Mesendoderm (in vitro differentiated cells): ENCODE data around the gene MAT2A.

Source experiments
- DNase-seq: peaks from one replicate; pipeline ENCODE4 v3.0.0; 2013
- H2AK5ac ChIP-seq: 2 replicates; pipeline ENCODE4 v1.6.1; 2013; ENCODE audit warnings: low read length, inconsistent platforms
- H2BK120ac ChIP-seq: 2 replicates; pipeline ENCODE4 v1.6.1; 2013; ENCODE audit warnings: low read depth, mild to moderate bottlenecking, low read length, moderate library complexity, mixed read lengths
- H2BK15ac ChIP-seq: replicated peaks from 2 replicates; pipeline ENCODE4 v1.6.1; 2013; ENCODE audit warnings: low read depth, mild to moderate bottlenecking, moderate library complexity
- H2BK5ac ChIP-seq: 2 replicates; pipeline ENCODE4 v1.6.1; 2013; ENCODE audit warnings: low read length, inconsistent platforms
- H3K18ac ChIP-seq: 2 replicates; pipeline ENCODE4 v1.6.1; 2013; ENCODE audit warnings: mild to moderate bottlenecking, low read length, mixed read lengths
- H3K23ac ChIP-seq: one replicate; pipeline ENCODE4 v1.6.1; 2013; ENCODE audit warnings: low read length
- H3K27ac ChIP-seq: 2 replicates; pipeline ENCODE4 v1.5.1; 2013; ENCODE audit warnings: low read depth, mild to moderate bottlenecking, inconsistent platforms, low read length, moderate library complexity
- H3K27me3 ChIP-seq: 2 replicates; pipeline ENCODE4 v1.6.1; 2013; ENCODE audit warnings: low read length, control low read depth, mild to moderate bottlenecking, inconsistent platforms; ENCODE audit not compliant: insufficient read depth, poor library complexity
- H3K36me3 ChIP-seq: 2 replicates; pipeline ENCODE4 v1.6.1; 2013; ENCODE audit warnings: low read length, inconsistent platforms; ENCODE audit not compliant: control insufficient read depth, insufficient read depth
- H3K4ac ChIP-seq: one replicate; pipeline ENCODE4 v1.6.1; 2013; ENCODE audit warnings: low read depth, mild to moderate bottlenecking, low read length, moderate library complexity
- H3K4me1 ChIP-seq: 2 replicates; pipeline ENCODE4 v1.6.1; 2013; ENCODE audit warnings: low read depth, low read length, inconsistent platforms; ENCODE audit not compliant: control insufficient read depth
- H3K4me2 ChIP-seq: 2 replicates; pipeline ENCODE4 v1.6.1; 2013; ENCODE audit warnings: low read length
- H3K4me3 ChIP-seq: 2 replicates; pipeline ENCODE4 v1.5.1; 2013; ENCODE audit warnings: mild to moderate bottlenecking, low read length
- H3K56ac ChIP-seq: one replicate; pipeline ENCODE4 v1.6.1; 2013; ENCODE audit warnings: low read length
- H3K79me1 ChIP-seq: 2 replicates; pipeline ENCODE4 v1.6.1; 2013; ENCODE audit warnings: low read length, inconsistent platforms
- H3K79me2 ChIP-seq: 2 replicates; pipeline ENCODE4 v1.6.1; 2013; ENCODE audit warnings: mild to moderate bottlenecking, low read length; ENCODE audit not compliant: control insufficient read depth, insufficient read depth
- H3K9ac ChIP-seq: 2 replicates; pipeline ENCODE4 v1.6.1; 2013; ENCODE audit warnings: low read length, inconsistent platforms
- H4K5ac ChIP-seq: one replicate; pipeline ENCODE4 v1.6.1; 2013; ENCODE audit warnings: low read length
- H4K8ac ChIP-seq: one replicate; pipeline ENCODE4 v1.6.1; 2013; ENCODE audit warnings: low read depth, mild to moderate bottlenecking, control low read depth, low read length, moderate library complexity
- WGBS: extraction: QIAGEN DNeasy Blood & Tissue Kit; methylation state at CpG from one replicate; pipeline ENCODE4 v1.1.7; 2013; ENCODE audit warnings: low lambda C conversion rate, missing lambda C conversion rate; ENCODE audit not compliant: insufficient coverage; ENCODE audit errors: extremely low coverage; 5-methylcytosine and 5-hydroxymethylcytosine counted together

Gene MAT2A

DNA sequence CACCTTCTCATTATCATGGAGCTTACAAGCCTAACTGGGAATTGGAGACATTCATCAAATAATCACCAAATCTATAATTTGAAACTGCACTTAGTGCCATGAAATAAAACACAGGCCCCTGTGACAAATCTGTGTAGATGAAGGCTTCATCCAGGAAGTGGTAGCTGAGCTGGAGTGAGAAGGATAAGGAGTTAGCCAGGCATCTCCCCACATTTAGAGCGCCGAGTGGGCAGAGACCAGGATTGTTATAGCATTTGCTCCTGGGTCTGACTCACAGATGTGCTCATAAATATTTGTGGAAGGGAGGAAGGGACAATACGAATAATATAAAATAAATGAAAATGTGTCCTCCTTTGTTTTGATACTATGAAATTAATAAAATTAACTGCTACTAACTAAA, 2.5 kb upstream of the MAT2A start:
- no peak overlapping the region for H3K9ac ChIP-seq
- no peak overlapping the region for H4K8ac ChIP-seq
- H3K4ac ChIP-seq: no peak overlapping the region
- no peak overlapping the region for H3K18ac ChIP-seq
- H3K79me1 ChIP-seq: no peaks in the 10 kb centered on the region
- no peak overlapping the region for H3K4me2 ChIP-seq
- no CpG with 5 or more reads among the region's 3 CpGs for WGBS
- H3K36me3 ChIP-seq: peaks cover under 1% of the 10 kb centered on the region
- no peaks in the 10 kb centered on the region for H3K4me1 ChIP-seq
- H3K23ac ChIP-seq: no peak overlapping the region
- H2BK120ac ChIP-seq: no peak overlapping the region
- H3K79me2 ChIP-seq: peaks cover 26% of the 10 kb centered on the region
- H2BK15ac ChIP-seq: no peak overlapping the region
- no peak for DNase-seq
- H3K27ac ChIP-seq: no peak overlapping the region
- no peak overlapping the region for H3K4me3 ChIP-seq
- no peaks in the 10 kb centered on the region for H3K27me3 ChIP-seq
- H3K56ac ChIP-seq: no peak overlapping the region
- H4K5ac ChIP-seq: no peak overlapping the region
- no peak overlapping the region for H2BK5ac ChIP-seq
- H2AK5ac ChIP-seq: no peak overlapping the region

DNA sequence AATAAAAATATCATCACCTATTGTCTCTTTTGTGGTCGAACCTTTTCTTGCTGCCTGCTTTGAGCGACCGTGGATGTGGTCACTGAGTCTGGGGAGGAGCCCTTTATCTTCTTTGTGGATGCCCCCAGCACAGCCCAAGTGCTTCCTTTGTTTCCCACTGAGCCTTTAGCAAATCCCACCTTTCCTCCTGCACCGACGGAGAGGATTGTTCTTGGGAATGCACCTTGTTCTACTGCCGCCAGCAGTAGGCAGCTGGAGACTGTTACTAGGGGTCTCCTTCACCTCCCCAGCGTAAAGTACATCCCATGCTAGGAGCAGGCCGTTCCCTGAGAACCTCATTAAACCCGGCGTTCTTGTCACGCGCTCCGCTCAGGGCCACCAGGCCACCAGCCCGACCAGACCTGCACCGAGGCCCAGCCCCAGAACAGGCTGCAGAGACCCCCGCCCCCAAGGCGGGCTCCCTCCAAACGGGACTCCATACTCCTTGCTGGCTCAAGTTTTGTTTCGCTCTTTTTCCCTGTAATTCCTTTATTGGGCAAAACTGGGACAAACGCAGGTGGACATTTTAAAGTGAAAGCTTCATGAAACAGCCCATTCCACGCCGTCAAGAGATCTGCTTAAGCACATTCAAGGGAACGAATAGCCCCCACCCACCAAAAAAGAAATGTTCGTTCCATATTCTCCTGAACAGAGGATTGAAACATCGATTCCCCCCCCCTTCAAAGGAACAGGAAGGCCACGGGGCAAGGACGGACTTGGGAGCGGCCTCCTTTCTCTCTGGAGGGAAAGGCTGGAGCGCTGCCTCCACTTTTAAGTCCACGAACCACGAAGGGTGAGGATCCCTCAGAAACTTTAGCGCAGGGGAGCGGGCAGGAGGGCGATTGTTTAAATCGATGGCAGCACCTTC, 1.1 kb upstream of the MAT2A start:
- H3K79me1 ChIP-seq: peaks cover 6% of the 10 kb centered on the region
- no CpG with 5 or more reads among the region's 35 CpGs for WGBS
- H3K56ac ChIP-seq: peak overlapping the region; percentile 98
- peak overlapping the region; percentile 92 for H3K23ac ChIP-seq
- no peaks in the 10 kb centered on the region for H3K27me3 ChIP-seq
- peak overlapping the region; percentile 89 for H2BK5ac ChIP-seq
- DNase-seq: peak; percentile 92
- peak overlapping the region; percentile 87 for H2AK5ac ChIP-seq
- H3K36me3 ChIP-seq: peaks cover 10% of the 10 kb centered on the region
- peak overlapping the region; percentile 99 for H3K27ac ChIP-seq
- peak overlapping the region; percentile 90 for H3K4me2 ChIP-seq
- H4K8ac ChIP-seq: peak overlapping the region; percentile 57
- H3K4ac ChIP-seq: peak overlapping the region; percentile 99
- no peaks in the 10 kb centered on the region for H3K4me1 ChIP-seq
- H3K79me2 ChIP-seq: peaks cover 36% of the 10 kb centered on the region
- H2BK15ac ChIP-seq: no peak overlapping the region
- H3K18ac ChIP-seq: peak overlapping the region; percentile 96
- peak overlapping the region; percentile 98 for H3K9ac ChIP-seq
- H2BK120ac ChIP-seq: peak overlapping the region; percentile 52
- H3K4me3 ChIP-seq: peak overlapping the region; percentile 68
- peak overlapping the region; percentile 68 for H4K5ac ChIP-seq

DNA sequence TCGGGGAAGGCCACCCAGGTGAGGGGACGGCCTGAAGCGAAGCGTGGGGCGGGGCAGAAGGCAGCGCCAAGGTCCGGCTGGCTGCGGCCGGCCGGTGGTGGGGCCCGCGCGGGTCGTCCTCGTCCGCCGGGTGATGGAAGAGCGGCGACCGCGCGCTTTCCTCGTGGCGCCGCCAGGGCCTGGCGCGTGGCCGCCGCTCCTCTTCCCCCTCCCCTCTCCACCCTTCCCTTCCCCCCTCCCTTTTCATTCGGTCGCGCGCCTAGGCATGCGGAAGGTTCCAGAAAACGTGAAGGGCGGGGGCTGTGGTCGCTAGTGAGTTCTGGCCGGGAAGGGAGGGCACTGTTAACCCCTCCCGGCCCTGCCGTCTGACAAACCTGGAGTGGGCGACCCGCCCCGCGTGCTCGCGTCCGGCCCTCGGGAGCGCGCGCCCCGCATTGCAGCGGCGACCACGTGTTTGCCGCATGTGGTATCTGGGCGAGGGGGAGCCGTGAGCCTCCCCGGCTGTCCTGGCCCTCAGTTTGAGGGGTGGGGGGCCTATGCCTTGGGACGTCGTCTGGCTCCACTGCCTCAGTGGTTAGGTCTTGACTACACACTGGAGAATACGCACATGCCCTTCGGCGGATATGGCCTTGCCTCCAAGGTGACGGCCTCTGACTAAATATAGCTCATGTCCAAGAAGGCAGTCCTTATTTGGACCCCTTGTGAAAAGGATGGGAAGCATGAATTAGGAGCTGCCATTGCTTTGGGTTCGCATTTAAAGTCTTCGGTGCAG, 579 bp downstream of the MAT2A start:
- Histone ChIP-seq H3K9ac (peak overlapping the region; percentile 100), H2BK15ac (no peak overlapping the region), H3K27ac (peak overlapping the region; percentile 74), H4K5ac (no peak overlapping the region), H4K8ac (no peak overlapping the region), H2BK5ac (peak overlapping the region; percentile 96), H3K4me2 (peak overlapping the region; percentile 51), H2BK120ac (no peak overlapping the region), H3K79me1 (peaks cover 6% of the 10 kb centered on the region), H3K4ac (peak overlapping the region; percentile 77), H3K56ac (peak overlapping the region; percentile 100), H3K79me2 (peaks cover 36% of the 10 kb centered on the region), H3K23ac (peak overlapping the region; percentile 97), H3K4me1 (no peaks in the 10 kb centered on the region), H3K27me3 (no peaks in the 10 kb centered on the region), H3K36me3 (peaks cover 11% of the 10 kb centered on the region), H3K18ac (peak overlapping the region; percentile 62), H2AK5ac (peak overlapping the region; percentile 97), H3K4me3 (peak overlapping the region; percentile 99)
- WGBS: no CpG with 5 or more reads among the region's 67 CpGs
- peak; percentile 85 for DNase-seq

DNA sequence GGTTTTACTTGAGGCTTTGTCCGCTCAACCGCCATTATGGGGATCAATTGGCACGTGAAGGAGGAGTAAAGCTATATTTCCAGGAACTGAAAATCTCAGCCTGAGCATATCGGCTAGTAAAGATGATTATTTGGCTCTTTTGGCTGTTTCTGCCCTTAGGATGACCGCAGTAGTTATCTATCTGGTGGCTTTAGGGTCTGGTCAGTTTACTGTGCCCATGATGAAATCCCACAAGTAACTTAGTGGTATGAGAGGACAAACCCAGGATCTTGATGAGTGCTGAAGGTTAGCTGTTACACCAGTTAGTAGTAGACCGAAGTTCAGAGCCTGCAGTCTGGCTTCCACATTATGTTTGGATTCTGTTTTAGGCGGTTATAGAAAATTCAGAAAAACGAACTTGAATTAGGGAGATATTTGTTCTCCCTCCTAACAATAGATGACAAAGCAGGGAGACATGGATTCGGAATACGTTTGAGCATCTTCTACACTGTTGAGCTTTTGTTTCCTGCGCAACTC, 1.2 kb downstream of the MAT2A start:
- no peak overlapping the region for H3K18ac ChIP-seq
- no peak overlapping the region for H2BK15ac ChIP-seq
- WGBS: no CpG with 5 or more reads among the region's 11 CpGs
- DNase-seq: peak; percentile 31
- H3K23ac ChIP-seq: no peak overlapping the region
- peaks cover 6% of the 10 kb centered on the region for H3K79me1 ChIP-seq
- H4K5ac ChIP-seq: no peak overlapping the region
- no peaks in the 10 kb centered on the region for H3K4me1 ChIP-seq
- peak overlapping the region; percentile 99 for H3K4me3 ChIP-seq
- H3K56ac ChIP-seq: peak overlapping the region; percentile 100
- no peak overlapping the region for H2BK5ac ChIP-seq
- no peak overlapping the region for H4K8ac ChIP-seq
- no peak overlapping the region for H2BK120ac ChIP-seq
- H3K36me3 ChIP-seq: peaks cover 11% of the 10 kb centered on the region
- no peak overlapping the region for H3K4ac ChIP-seq
- no peaks in the 10 kb centered on the region for H3K27me3 ChIP-seq
- H3K79me2 ChIP-seq: peaks cover 36% of the 10 kb centered on the region
- peak overlapping the region; percentile 51 for H3K4me2 ChIP-seq
- no peak overlapping the region for H2AK5ac ChIP-seq
- peak overlapping the region; percentile 100 for H3K9ac ChIP-seq
- H3K27ac ChIP-seq: no peak overlapping the region

DNA sequence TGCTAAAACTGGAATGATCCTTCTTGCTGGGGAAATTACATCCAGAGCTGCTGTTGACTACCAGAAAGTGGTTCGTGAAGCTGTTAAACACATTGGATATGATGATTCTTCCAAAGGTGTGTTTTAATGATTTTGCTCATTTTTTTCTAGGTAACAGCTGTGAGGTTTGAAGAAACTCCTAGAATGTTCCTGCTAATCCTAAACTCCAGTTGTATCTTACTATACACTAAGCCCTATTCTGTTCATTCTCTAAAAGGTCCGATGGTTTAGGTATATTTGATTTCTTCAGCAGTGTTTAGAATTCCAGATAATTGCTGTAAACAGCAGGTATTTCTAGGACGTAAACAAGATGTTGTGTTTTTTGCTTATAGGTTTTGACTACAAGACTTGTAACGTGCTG, 2.3 kb downstream of the MAT2A start:
- no CpG with 5 or more reads among the region's 4 CpGs for WGBS
- H3K27ac ChIP-seq: no peak overlapping the region
- DNase-seq: no peak
- peak overlapping the region; percentile 35 for H3K4me3 ChIP-seq
- H4K5ac ChIP-seq: no peak overlapping the region
- H3K56ac ChIP-seq: no peak overlapping the region
- H3K23ac ChIP-seq: no peak overlapping the region
- H3K4me2 ChIP-seq: peak overlapping the region; percentile 45
- no peak overlapping the region for H2BK15ac ChIP-seq
- H3K36me3 ChIP-seq: peaks cover 13% of the 10 kb centered on the region
- peaks cover 36% of the 10 kb centered on the region for H3K79me2 ChIP-seq
- no peak overlapping the region for H2BK120ac ChIP-seq
- peaks cover 6% of the 10 kb centered on the region for H3K79me1 ChIP-seq
- no peaks in the 10 kb centered on the region for H3K27me3 ChIP-seq
- H4K8ac ChIP-seq: no peak overlapping the region
- no peak overlapping the region for H2AK5ac ChIP-seq
- H3K9ac ChIP-seq: peak overlapping the region; percentile 60
- H3K18ac ChIP-seq: no peak overlapping the region
- H3K4me1 ChIP-seq: no peaks in the 10 kb centered on the region
- no peak overlapping the region for H3K4ac ChIP-seq
- no peak overlapping the region for H2BK5ac ChIP-seq
